H9 (cell line): ENCODE data around the gene BEND4. TPM values are rescaled to one million over a fixed set of nuclear protein-coding genes. Genes with fewer than 3 reads are reported as not detected.

ENCODE experiments used
- DNase-seq: peaks from one replicate; pipeline ENCODE4 v3.0.0-alpha.2; 2017
- H2AFZ ChIP-seq: one replicate; pipeline ENCODE4 v1.6.1; 2013; ENCODE audit warnings: mild to moderate bottlenecking, low read length, control low read depth, moderate library complexity
- H2AK5ac ChIP-seq: 2 replicates; pipeline ENCODE4 v1.6.1; 2013; ENCODE audit warnings: low read length, control low read depth, mixed read lengths; ENCODE audit not compliant: insufficient read length
- H2BK120ac ChIP-seq: one replicate; pipeline ENCODE4 v1.6.1; 2013; ENCODE audit warnings: low read depth, mild to moderate bottlenecking, low read length, control low read depth, inconsistent platforms; ENCODE audit not compliant: poor library complexity, severe bottlenecking
- H2BK12ac ChIP-seq: 2 replicates; pipeline ENCODE4 v1.6.1; 2013; ENCODE audit warnings: low read length, control low read depth, mixed read lengths, low read depth; ENCODE audit not compliant: insufficient read length
- H2BK15ac ChIP-seq: 2 replicates; pipeline ENCODE4 v1.6.1; 2013; ENCODE audit warnings: low read depth, low read length, control low read depth
- H2BK20ac ChIP-seq: one replicate; pipeline ENCODE4 v1.6.1; 2013; ENCODE audit warnings: low read depth, mild to moderate bottlenecking, low read length, control low read depth, inconsistent platforms; ENCODE audit not compliant: poor library complexity, severe bottlenecking
- H2BK5ac ChIP-seq: 2 replicates; pipeline ENCODE4 v1.6.1; 2013; ENCODE audit warnings: low read length, control low read depth, mixed read lengths; ENCODE audit not compliant: insufficient read length
- H3K14ac ChIP-seq: 2 replicates; pipeline ENCODE4 v1.6.1; 2013; ENCODE audit warnings: low read length, control low read depth; ENCODE audit not compliant: insufficient read depth
- H3K18ac ChIP-seq: 2 replicates; pipeline ENCODE4 v1.6.1; 2013; ENCODE audit warnings: low read depth, mild to moderate bottlenecking, mixed read lengths, low read length, control low read depth; ENCODE audit not compliant: insufficient read length
- H3K23ac ChIP-seq: 2 replicates; pipeline ENCODE4 v1.6.1; 2013; ENCODE audit warnings: low read length, control low read depth, mixed read lengths, low read depth; ENCODE audit not compliant: insufficient read length
- H3K23me2 ChIP-seq: 2 replicates; pipeline ENCODE4 v1.6.1; 2013; ENCODE audit warnings: low read depth, mild to moderate bottlenecking, mixed read lengths, low read length, control low read depth; ENCODE audit not compliant: insufficient read length, poor library complexity, severe bottlenecking
- H3K27ac ChIP-seq: 2 replicates; pipeline ENCODE4 v1.5.1; 2013; ENCODE audit warnings: low read length, control low read depth, mixed read lengths, low read depth; ENCODE audit not compliant: insufficient read length
- H3K27me3 ChIP-seq: 2 replicates; pipeline ENCODE4 v1.6.1; 2013; ENCODE audit warnings: low read length, control low read depth, inconsistent platforms; ENCODE audit not compliant: insufficient read depth
- H3K4ac ChIP-seq: 2 replicates; pipeline ENCODE4 v1.6.1; 2013; ENCODE audit warnings: low read depth, mild to moderate bottlenecking, control low read depth, inconsistent platforms, low read length, moderate library complexity
- H3K4me1 ChIP-seq: 2 replicates; pipeline ENCODE4 v1.6.1; 2013; ENCODE audit warnings: low read length, control low read depth, inconsistent platforms; ENCODE audit not compliant: insufficient read depth
- H3K4me2 ChIP-seq: 2 replicates; pipeline ENCODE4 v1.6.1; 2013; ENCODE audit warnings: low read length, control low read depth, mixed read lengths; ENCODE audit not compliant: insufficient read length, insufficient read depth
- H3K56ac ChIP-seq: 2 replicates; pipeline ENCODE4 v1.6.1; 2013; ENCODE audit warnings: low read depth, mild to moderate bottlenecking, mixed read lengths, low read length, control low read depth; ENCODE audit not compliant: insufficient read length
- H3K79me1 ChIP-seq: 2 replicates; pipeline ENCODE4 v1.6.1; 2013; ENCODE audit warnings: low read depth, mild to moderate bottlenecking, moderate library complexity, low read length, control low read depth, inconsistent platforms; ENCODE audit not compliant: insufficient read depth, poor library complexity, severe bottlenecking
- H3K79me2 ChIP-seq: 2 replicates; pipeline ENCODE4 v1.6.1; 2013; ENCODE audit warnings: low read length, control low read depth, inconsistent platforms; ENCODE audit not compliant: insufficient read depth
- H3K9ac ChIP-seq: 2 replicates; pipeline ENCODE4 v1.6.1; 2013; ENCODE audit warnings: low read length, control low read depth, mixed read lengths; ENCODE audit not compliant: insufficient read length; ENCODE audit errors: extremely low read depth
- H3K9me3 ChIP-seq: one replicate; pipeline ENCODE4 v1.6.1; 2013; ENCODE audit warnings: low read depth, low read length, inconsistent platforms; ENCODE audit not compliant: control insufficient read depth
- H3T11ph ChIP-seq: one replicate; pipeline ENCODE4 v1.6.1; 2013; ENCODE audit warnings: mild to moderate bottlenecking, low read length, control low read depth, inconsistent platforms
- H4K20me1 ChIP-seq: one replicate; pipeline ENCODE4 v1.6.1; 2013; ENCODE audit not compliant: control insufficient read depth, insufficient read length, insufficient read depth
- H4K5ac ChIP-seq: 2 replicates; pipeline ENCODE4 v1.6.1; 2013; ENCODE audit warnings: low read depth, mild to moderate bottlenecking, mixed read lengths, low read length, control low read depth; ENCODE audit not compliant: insufficient read length
- H4K8ac ChIP-seq: replicated peaks from 2 replicates; pipeline ENCODE4 v1.6.1; 2013; ENCODE audit warnings: low read length, control low read depth, mixed read lengths, low read depth; ENCODE audit not compliant: insufficient read length
- H4K91ac ChIP-seq: 2 replicates; pipeline ENCODE4 v1.6.1; 2013; ENCODE audit warnings: low read depth, mild to moderate bottlenecking, moderate library complexity, mixed read lengths, low read length, control low read depth; ENCODE audit not compliant: insufficient read length
- H3K27ac Mint-ChIP-seq, 3 experiments: 2 replicates in 2 of 3; 3 replicates in 1 of 3; pipeline ENCODE4 v1.8.0; 2020 to 2021; ENCODE audit warnings: mixed read lengths in 3 of 3, mild to moderate bottlenecking in 1 of 3, moderate library complexity in 1 of 3
- H3K27me3 Mint-ChIP-seq: 2 replicates; pipeline ENCODE4 v1.8.0; 2021; ENCODE audit warnings: low read depth, mild to moderate bottlenecking, moderate library complexity, mixed read lengths
- H3K36me3 Mint-ChIP-seq, 3 experiments: 2 replicates in 2 of 3; 3 replicates in 1 of 3; pipeline ENCODE4 v1.8.0; 2020 to 2021; ENCODE audit warnings: low read depth in 3 of 3, mixed read lengths in 3 of 3; ENCODE audit not compliant: insufficient read depth in 1 of 3
- H3K4me1 Mint-ChIP-seq, 2 experiments: 2 replicates each; pipeline ENCODE4 v1.8.0; 2020; ENCODE audit warnings: mixed read lengths in 2 of 2
- H3K4me3 Mint-ChIP-seq, 2 experiments: 2 replicates in 1 of 2; 3 replicates in 1 of 2; pipeline ENCODE4 v1.8.0; 2020 to 2021; ENCODE audit warnings: mild to moderate bottlenecking in 2 of 2, mixed read lengths in 2 of 2, moderate library complexity in 1 of 2
- H3K9me3 Mint-ChIP-seq, 2 experiments: 2 replicates in 1 of 2; 3 replicates in 1 of 2; pipeline ENCODE4 v1.8.0; 2020; ENCODE audit warnings: mild to moderate bottlenecking in 2 of 2, mixed read lengths in 2 of 2, moderate library complexity in 1 of 2
- WGBS: extraction: QIAGEN DNeasy Blood & Tissue Kit; methylation state at CpG from one replicate; pipeline ENCODE4 v1.1.7; 2013; ENCODE audit warnings: missing lambda C conversion rate, low lambda C conversion rate, mixed read lengths; ENCODE audit not compliant: insufficient read length; ENCODE audit errors: extremely low coverage; 5-methylcytosine and 5-hydroxymethylcytosine counted together
- total RNA-seq: library from RNA; stranded (reverse); gene quantifications from 2 replicates; pipeline ENCODE4 v1.2.1, GENCODE V29; 2021
- TF ChIP-seq, protein P1 (sequence below): fragments of 200-600 bp; sonication (generic); conservative IDR thresholded peaks from 3 replicates; pipeline ENCODE4 v1.8.0; 2021; ENCODE audit warnings: antibody characterized with exemption, mild to moderate bottlenecking

The BEND4 gene
- total RNA-seq, 1 experiment from 2014 or later: 25.1 TPM

DNA sequence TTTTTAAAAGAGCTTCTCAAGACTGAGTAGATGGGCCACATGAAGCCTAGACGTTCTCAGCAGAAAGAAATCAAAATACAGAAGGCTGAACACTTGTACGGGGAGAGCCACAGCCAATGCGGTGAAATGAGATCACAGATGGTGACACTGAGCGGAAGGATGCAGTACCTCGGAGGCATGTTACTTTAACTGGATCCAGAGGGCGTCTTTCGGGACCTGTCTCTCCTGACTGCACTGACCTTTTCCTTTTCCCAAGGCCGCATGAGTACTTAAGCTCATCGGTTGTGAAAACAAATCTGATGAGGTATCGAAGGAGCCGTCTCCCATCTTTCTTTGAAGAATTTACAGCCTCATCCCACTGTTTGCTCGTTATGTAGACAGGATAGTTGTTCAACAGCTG lies 32.6 kb downstream of the BEND4 start:
- H4K8ac ChIP-seq: no peak overlapping the region
- TF ChIP-seq, protein P1, sequence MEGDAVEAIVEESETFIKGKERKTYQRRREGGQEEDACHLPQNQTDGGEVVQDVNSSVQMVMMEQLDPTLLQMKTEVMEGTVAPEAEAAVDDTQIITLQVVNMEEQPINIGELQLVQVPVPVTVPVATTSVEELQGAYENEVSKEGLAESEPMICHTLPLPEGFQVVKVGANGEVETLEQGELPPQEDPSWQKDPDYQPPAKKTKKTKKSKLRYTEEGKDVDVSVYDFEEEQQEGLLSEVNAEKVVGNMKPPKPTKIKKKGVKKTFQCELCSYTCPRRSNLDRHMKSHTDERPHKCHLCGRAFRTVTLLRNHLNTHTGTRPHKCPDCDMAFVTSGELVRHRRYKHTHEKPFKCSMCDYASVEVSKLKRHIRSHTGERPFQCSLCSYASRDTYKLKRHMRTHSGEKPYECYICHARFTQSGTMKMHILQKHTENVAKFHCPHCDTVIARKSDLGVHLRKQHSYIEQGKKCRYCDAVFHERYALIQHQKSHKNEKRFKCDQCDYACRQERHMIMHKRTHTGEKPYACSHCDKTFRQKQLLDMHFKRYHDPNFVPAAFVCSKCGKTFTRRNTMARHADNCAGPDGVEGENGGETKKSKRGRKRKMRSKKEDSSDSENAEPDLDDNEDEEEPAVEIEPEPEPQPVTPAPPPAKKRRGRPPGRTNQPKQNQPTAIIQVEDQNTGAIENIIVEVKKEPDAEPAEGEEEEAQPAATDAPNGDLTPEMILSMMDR: no peak
- Mint-ChIP-seq H3K36me3 (peaks cover 22 to 48% (median 34%) of the 10 kb centered on the region in 3 experiments; a peak in 6 of 7 replicates), H3K9me3 (no peaks in the 10 kb centered on the region), H3K27ac (peak overlapping the region in 2 of 3 experiments; percentile 56 to 72; a peak in 3 of 7 replicates), H3K4me3 (no peak overlapping the region), H3K27me3 (no peaks in the 10 kb centered on the region), H3K4me1 (peaks cover 20 to 23% of the 10 kb centered on the region in 2 experiments)
- no peak overlapping the region for H2AK5ac ChIP-seq
- no peak overlapping the region for H2BK5ac ChIP-seq
- WGBS: no CpG with 5 or more reads among the region's 12 CpGs
- no peak overlapping the region for H2BK15ac ChIP-seq
- no peaks in the 10 kb centered on the region for H3K9me3 ChIP-seq
- H3K27me3 ChIP-seq: no peaks in the 10 kb centered on the region
- H3K4ac ChIP-seq: no peak overlapping the region
- H3K23me2 ChIP-seq: no peaks in the 10 kb centered on the region
- no peaks in the 10 kb centered on the region for H3K79me1 ChIP-seq
- no peak overlapping the region for H3T11ph ChIP-seq
- H3K9ac ChIP-seq: no peak overlapping the region
- H4K5ac ChIP-seq: no peak overlapping the region
- no peaks in the 10 kb centered on the region for H3K79me2 ChIP-seq
- H2BK12ac ChIP-seq: no peak overlapping the region
- no peak overlapping the region for H3K14ac ChIP-seq
- H3K4me2 ChIP-seq: no peak overlapping the region
- H2BK20ac ChIP-seq: no peak overlapping the region
- no peak overlapping the region for H3K23ac ChIP-seq
- no peak overlapping the region for H3K27ac ChIP-seq
- no peak overlapping the region for H2BK120ac ChIP-seq
- no peak overlapping the region for H3K18ac ChIP-seq
- no peaks in the 10 kb centered on the region for H4K20me1 ChIP-seq
- no peaks in the 10 kb centered on the region for H3K4me1 ChIP-seq
- DNase-seq: no peak
- H3K56ac ChIP-seq: no peak overlapping the region
- no peak overlapping the region for H4K91ac ChIP-seq
- no peak overlapping the region for H2AFZ ChIP-seq
